ENCODE measurements around the gene ZNHIT3. TPM values are rescaled to one million over a fixed set of nuclear protein-coding genes. Genes with fewer than 3 reads are reported as not detected.
"Not testable (repeated sequence)": the region's sequence is repeated elsewhere in the genome, so short reads cannot be mapped to it uniquely, and the experiment has no call there.

Gene ZNHIT3
- total RNA-seq, 1 donor from 2014 or later, result 10.7 TPM

DNA sequence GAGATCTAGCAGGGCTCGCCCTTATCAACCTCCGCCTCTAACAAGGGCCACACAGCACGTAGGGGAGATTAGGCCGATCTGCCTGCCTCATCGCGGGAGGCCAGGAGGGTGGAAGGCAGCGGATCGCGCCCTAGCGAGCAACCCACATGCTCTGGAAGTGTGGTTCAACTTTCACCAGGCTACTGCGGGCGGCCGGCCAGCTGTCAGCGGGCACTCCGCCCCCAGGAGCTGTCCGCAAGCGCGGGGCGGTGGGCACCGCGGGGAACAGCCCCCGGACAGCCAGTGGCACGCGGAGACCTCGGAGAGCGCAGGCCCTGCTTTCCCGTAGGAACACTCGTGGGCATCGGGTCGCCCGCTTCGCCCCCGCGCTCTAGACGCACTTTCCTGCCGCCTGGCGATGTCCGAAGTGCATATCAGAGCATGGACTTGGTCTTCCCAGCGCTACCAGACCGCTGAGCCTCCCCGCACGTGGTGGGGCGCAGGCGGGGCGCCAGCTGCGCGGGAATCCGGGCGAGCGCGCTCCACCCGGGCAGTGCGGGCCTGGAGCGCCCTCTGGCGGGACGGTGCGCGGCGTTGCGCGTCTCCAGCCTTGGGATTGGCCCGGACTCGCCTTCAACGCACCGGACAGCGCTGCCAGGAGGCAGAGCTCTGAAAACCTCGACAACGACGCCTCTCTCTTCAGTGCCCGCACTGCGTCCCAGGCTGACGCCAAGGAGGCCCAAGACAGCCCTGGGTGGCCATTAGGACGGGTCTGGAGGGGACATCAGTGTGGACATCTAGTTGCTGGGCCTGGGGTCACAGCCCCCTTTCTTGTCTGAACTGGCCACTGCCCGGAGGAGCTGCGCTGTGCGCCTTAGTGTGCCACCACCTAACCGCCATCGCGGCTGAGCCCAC is 3.6 kb upstream of the ZNHIT3 start:
- ATAC-seq (peak; percentile 88), DNase-seq (ENCODE audit: low spot score) (peak; percentile 87)

DNA sequence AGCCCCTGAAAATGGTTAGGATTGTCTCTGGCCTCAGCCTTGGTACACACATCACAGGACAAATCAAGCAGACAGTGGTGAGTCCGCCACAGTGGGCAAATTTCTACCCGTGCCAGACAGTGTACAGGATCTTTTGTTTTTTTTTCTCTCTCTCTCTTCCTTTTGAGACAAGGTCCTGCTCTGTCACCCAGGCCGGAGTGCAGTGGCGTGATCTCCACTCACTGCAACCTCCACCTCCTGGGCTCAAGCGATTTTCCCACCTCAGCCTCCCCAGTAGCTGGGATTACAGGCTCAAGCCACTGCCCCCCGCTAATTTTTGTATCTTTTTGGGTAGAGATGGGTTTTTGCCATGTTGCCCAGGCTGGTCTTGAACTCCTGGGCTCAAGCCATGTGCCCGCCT is 2.5 kb upstream of the ZNHIT3 start:
- not testable (repeated sequence) for DNase-seq (ENCODE audit: low spot score); ATAC-seq

DNA sequence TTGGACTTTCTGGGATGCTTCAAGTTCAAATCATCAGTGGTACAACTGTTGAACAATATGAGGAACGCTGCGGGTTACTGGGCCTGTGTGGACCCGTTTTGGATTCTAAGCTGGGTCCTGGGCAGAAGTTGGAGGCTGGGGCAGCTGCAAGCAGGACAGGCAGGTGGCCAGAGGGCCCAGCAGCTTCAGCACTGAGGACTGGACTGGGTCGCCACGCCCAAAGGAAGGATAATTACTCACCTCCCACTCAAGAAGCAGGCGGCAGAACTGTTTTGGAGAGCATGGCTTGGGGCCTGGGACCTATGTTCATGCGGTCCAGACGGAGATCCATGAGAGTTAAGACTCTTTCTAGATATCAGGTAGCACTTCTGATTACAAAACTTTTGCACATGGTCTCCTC is 1.5 kb upstream of the ZNHIT3 start:
- ATAC-seq (no peak), DNase-seq (ENCODE audit: low spot score) (no peak)

DNA sequence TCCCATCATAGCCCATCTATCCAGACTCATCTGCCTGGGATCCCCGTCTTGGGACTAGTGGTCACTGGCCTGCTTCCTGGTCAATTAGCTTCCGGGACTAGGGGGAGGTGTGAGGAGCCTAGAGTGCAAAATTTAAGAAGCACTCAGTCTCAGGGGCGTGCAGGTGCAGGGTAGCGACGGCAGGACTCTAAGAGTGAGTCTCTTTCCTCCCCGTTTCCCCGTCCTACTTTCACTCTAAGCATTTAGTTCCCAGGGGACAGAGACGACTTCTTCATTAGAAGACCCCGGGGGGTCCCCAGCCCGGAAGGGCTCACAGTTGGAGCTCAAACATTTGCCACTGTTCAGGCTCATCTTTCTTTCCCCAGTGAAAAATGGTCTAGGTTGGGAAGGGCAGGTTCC is 677 bp upstream of the ZNHIT3 start:
- DNase-seq (ENCODE audit: low spot score), result no peak
- ATAC-seq, result no peak

DNA sequence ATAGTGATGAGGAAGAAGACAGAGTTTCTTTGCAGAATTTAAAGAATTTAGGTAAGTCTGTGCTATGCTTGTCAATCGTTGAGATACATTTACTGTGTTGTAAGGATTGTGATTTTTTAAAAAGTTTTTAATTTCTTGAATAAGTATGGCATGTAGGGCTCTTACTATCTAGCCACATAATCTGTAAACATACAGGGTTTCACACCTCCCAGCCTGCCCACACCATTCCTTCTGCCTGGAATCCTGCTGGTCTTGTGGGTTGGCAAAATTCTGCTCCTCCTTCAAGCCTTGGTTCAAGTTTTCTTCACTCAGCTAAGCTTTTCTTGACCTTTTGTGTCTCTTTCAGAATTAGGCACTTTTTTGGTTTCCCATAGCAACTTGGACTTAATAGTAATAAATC is 7.5 kb downstream of the ZNHIT3 start:
- no peak for ATAC-seq
- no peak for DNase-seq (ENCODE audit: low spot score)

DNA sequence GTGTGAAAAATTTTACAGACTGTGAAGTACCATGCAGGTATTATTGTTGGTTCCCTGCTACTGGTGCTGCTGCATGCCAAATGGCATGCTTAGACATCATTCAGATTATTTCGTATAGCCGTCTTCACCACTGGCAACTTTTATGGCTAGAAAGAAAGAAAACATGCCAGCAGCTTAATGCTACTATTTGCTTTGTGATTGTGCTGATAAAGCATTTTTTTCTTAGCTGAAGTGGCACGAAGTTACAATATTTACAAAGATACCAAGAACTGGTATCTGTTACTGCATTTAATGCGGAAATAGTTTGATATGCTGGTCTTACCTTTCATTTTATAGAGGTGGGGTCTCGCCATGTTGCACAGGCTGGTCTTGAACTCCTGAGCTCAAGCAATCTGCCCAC is 8.2 kb downstream of the ZNHIT3 start:
- DNase-seq (ENCODE audit: low spot score) (no peak), ATAC-seq (peak; percentile 65)

DNA sequence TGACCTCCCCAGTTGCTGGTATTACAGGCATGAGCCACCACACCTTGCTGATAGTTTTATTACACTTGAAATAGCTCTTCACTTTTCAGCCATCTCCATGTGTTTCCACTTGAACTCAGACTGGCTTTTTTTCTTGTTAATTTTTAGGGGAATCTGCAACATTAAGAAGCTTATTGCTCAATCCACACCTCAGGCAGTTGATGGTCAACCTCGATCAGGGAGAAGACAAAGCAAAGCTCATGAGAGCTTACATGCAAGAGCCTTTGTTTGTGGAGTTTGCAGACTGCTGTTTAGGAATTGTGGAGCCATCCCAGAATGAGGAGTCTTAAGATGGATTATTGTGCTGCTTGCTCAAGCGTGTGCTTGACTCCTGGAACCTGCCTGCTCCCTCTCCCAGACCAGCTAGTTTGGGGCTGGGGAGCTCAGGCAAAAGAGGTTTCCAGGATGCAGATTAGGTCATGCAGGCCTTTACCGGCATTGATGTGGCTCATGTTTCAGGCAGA is 8.6 kb downstream of the ZNHIT3 start:
- no peak for ATAC-seq
- DNase-seq (ENCODE audit: low spot score), result no peak

DNA sequence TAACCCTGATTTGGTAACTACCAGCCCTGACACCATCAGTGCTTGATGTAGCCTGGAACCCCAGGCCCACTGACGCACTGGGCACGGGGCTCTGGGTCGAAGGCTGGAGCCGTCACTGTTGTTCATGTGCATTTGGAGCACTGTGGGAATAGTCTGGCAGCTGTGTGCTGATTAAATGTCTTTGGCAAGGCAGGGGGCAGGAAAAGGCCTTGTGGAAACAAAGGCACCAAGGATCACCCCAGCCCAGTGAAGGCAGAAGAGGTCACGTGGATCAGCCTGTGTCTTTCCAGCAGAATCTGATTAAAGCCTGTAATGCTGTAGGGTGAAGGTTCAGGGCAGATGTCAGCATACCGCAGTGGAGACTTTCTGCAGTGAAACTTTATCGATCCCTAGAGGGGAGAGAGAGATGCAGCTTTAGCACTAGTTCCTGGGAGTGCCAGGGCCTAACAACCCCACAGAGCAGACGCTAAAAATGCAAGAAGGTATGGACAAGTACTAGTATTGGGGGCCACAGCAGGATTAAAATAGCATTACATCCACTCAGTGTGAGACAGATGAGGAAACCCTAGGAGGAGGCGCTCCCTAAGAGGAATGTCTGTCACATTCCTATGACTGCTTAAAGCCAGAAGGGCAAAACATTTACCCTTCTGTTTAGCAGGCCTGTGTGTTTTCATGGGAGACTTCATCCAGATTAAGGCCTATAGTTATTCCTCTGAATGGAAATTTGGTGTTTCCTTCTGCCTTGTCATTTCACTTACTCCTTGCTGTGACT is 9.7 kb downstream of the ZNHIT3 start:
- DNase-seq (ENCODE audit: low spot score) (no peak), ATAC-seq (peak; percentile 57)

DNA sequence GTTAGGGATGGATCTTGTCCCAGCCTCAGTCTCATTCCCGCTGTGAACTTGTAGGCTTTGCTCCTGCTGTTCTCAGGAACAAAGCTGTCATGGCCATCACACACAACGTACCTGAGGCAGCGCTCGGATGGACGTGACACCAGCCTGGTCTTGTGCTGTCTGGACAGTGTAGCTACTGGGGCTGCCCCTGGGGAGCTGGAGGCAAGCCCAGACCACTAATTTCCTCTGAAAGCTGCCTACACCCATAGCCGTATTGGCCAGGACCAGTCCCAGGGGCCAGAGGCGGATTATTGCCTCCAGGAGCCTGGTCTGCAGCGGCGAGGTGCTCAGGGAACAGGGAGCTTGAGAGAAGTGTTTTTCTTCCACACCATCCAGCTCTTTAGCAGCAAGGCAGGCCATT is 11.7 kb downstream of the ZNHIT3 start:
- ATAC-seq, result no peak
- no peak for DNase-seq (ENCODE audit: low spot score)

DNA sequence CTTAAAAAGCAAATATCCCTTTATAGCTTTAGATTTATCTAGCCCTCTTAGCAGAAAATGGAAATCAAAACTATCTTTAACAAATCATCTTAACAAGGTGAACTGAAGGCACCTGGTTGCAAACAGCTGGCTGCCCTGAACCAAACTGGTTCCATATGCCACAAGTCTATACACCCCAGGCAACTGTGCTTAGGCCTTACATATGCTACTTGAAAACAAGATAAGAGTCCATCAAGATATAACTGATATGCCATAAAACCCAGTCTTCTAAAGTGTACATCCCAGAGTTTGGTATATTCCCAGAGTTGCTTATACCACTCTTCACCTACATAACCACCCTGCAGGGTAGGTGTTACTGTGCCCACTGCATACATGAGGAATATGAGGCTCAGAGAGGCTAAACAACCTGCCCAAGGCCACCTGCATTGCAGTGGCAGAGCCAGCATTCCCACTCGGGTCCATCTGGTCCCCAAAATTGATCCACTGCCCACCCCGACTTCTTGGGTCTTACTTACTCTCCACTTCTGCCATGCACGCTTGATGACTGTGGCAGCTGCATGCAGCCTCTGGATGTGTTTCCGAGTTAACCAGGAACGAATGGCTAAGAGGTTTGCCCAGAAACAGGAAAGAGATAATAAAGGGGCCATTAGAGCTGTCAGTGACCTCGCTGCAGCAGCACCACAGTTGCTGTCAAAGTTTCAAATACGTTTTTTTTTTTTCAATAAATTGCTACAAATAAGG is 12.2 kb downstream of the ZNHIT3 start:
- ATAC-seq (no peak), DNase-seq (ENCODE audit: low spot score) (no peak)

DNA sequence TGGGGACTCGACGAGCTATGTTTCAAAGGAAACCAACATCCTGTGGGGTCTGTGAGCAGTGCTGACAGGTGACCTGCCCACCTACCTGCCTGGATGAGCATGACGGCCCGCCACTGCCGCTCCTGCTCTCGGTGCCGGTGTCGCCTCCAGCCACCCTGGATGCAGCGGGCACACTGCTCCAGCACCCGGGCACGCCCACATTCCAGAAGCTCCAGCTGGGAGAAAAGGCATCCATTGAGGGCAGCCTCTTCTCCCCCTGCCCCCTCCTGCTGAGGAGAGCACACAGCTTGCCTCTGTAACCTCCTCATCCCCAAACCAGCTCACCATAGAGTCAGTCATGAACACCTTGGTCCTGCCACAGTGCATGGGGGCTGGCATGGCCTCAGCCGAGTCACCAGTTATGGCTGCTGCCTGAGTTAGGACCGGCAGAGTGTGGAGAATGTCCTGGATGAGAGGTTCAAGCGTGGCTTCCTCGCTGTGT is 14.3 kb downstream of the ZNHIT3 start:
- no peak for DNase-seq (ENCODE audit: low spot score)

DNA sequence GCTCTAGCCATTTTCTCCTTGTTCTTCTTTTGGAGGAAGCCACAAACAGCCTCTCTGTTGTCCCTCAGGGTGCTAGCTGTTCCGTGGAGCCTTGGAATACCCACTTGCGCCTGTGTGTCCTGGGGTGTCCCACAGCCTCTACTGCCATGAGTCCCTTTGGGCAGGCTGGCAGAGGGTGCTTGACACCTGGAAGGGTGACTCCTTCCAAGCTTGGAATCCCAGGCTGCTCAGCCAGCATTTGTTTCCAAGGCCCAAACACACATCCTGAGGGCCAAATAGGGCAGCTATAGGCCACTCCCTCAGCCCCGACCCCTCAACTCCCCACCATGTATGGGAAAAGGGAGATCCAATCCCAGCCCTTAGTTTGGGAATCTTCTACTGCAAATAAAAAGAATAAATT is 14.9 kb downstream of the ZNHIT3 start:
- no peak for ATAC-seq

More for the DNA sequence above, 14.3 kb downstream of the ZNHIT3 start:
- ATAC-seq, result no peak

DNA sequence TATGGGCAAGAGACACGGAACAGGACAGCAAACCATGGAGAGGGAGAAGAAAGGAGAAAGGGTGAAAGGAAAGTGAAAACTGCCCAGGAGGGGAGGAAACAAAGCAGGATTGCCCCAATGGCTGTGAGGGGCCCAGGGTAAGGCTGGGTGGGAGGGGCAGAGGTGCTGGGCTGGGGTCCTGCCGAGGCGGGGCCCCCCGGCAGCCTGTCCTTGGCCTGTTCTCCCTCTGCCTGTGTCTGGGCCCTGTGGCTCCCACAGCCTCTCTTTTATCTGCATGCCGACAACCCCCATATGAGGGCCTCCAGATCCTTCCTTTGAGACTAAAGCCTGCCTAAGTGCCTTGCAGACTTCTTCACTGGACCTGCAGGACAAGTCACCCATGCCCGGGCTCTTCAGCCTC is 15.5 kb downstream of the ZNHIT3 start:
- DNase-seq (ENCODE audit: low spot score), result no peak
- ATAC-seq, result no peak

More for the DNA sequence above, 14.9 kb downstream of the ZNHIT3 start:
- DNase-seq (ENCODE audit: low spot score), result no peak

DNA sequence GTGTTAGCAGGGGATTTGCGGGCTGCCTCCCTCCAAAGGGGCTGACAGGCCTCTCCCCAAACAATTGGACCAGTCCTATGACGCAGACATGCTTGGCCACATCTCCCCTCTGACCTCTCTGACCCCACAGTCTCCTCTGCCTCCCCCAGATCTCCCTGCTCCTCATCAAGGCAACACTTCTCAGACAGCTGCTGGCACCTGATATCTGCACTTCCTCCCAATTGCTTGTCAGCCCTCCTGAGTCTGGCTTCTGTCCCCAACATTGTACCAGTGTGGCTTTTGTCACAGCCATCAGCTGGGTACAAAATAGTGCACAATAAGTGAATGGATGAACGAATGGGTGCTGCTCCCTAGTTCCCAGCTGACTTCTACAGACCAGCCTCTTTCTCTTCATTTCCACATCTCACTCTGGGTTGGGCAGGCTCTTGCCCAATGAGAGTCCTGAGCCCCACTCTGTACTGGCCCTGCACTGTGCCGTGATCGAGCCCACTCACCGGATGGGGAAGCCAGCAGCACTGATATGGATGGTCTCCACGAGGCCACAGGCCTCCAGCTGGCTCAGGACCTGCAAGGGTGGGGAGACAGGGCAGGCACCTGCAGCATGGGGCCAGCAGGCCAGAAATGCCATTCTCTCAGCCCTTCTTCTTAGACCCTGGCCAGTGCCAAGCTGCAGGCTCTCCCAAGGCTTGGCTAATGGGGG is 17.1 kb downstream of the ZNHIT3 start:
- ATAC-seq, result no peak
- no peak for DNase-seq (ENCODE audit: low spot score)

DNA sequence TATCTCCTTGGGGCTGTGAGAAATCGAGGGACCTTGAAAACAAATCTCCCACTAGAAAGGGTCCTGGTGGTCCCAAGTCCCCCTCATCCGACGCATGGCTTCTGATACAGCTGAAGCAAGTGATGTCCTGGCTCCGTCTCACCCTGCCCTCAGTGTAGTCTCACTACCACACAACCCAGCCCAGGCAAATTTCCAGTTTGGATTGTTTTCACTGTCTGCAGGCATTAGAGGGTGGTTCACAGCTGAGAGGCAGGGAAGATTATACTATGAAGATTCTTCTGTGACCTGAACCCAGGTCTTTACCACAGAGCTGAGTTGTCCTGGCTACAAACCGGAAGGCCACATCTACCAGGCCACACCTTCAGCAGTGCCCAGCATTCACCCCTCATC is 17.7 kb downstream of the ZNHIT3 start:
- DNase-seq (ENCODE audit: low spot score) (no peak), ATAC-seq (no peak)

DNA sequence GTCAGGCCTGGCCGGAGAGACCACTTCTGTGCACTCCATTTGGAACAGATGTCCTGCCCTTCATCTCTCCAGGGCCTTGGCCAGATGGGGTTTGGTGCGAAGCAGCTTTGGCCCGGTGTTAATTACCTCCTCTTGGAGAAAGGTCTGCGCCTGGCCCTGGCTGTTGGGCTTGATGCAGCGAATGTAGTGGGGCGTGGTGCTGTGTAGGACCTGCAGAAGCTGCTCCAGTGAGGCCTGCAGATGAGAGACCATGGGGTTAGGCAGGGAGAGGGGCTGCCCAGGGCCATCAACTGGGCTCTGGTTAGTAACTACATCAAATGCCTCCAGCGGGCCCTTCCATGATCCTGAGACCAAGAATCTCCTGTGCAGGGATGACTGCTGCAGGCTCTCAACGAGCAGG is 18.7 kb downstream of the ZNHIT3 start:
- no peak for DNase-seq (ENCODE audit: low spot score)
- no peak for ATAC-seq

DNA sequence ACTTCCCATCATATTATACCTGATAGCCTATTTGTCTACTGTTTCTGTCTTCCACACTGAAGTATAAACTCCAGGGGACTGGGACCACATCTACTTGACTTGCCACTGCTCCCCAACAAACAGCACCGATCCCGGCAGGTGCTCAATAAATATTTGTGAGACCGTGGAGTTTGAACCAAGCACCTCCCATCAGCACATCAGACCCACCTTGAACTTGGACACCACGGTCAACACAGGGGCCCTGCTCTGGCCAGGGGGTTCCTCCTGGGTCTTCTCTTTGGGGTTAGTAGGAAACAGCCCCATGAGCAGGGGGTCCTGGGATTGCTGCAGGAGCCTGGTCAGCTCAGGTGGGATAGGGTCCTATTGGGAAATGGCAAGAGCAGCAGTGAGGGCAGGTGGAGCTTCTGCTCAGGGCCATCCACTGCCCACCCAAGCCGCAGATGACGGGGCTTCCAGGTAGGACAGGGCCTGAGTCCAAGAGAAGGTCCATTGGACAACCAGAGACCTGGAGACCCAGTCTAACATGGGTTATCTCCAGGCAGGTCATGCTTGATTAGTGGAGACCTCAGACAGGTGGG is 19.9 kb downstream of the ZNHIT3 start:
- DNase-seq (ENCODE audit: low spot score), result no peak
- no peak for ATAC-seq

DNA sequence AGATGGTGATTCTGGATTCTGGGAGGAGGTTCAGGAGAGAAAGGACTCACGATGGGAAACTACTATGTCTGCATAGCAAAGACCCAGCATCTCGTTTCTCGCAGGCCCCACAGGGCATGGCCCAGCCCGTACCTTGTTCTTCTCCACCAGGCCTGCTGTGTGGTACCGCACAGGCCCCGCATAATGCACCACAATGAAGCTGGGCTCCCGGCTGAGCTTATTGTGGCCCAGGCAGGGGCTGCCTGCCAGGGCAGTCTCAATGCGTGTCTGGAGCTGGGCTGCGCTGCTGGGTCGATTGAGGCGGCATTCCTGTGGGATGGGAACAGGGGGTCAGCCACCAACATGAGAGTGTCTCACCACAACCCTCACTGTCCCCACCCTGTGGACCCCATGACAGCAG is 20.4 kb downstream of the ZNHIT3 start:
- DNase-seq (ENCODE audit: low spot score) (no peak), ATAC-seq (no peak)

DNA sequence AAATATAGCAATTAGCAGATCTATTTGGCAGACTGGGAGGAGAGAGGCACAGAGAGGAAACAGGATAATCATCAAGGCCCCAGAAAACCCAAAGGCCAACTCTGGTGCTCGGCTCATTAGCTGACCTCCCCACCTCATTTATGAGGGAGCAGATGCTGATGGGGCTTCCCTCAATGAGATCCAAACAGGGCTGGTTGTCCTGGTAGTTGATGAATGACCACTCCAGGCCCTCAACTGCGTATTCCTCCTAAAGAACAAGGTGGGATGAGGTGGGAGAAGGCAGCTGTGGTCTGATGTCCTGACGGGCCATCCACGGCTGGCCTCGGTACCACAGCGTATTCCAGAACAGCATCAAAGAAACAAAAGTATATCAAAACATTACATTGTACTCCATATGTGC is 20.8 kb downstream of the ZNHIT3 start:
- no peak for ATAC-seq
- no peak for DNase-seq (ENCODE audit: low spot score)

DNA sequence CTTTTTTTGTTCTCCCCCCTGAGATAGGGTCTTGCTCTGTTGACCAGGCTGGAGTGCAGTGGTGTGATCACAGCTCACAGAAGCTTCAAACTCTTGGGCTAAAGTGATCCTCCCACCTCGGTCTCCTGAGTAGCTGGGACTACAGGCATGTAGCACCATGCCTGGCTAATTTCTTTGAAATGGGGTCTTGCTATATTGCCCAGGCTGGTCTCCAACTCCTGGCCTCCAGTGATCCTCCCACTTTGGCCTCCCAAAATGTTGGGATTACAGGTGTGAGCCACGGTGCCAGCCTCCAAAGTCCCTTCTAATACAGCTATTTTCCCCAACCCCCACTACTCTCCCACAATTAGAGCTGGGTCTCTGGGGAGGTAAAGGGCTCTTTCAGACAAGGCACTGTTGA is 22.0 kb downstream of the ZNHIT3 start:
- not testable (repeated sequence) for DNase-seq (ENCODE audit: low spot score); ATAC-seq
